GM12878 (cell line): ENCODE data around the gene SEPSECS. TPM values are rescaled to one million over a fixed set of nuclear protein-coding genes. Genes with fewer than 3 reads are reported as not detected.

Experiments
- ATAC-seq: fragments of 200-7000 bp; cut with Tn5 transposase; 3 replicates; pipeline ENCODE4 v1.9.1; 2020; ENCODE audit warnings: mild to moderate bottlenecking, moderate library complexity
- BruUV-seq: library from RNA; stranded (reverse); fragments of 400-500 nt; replicated peaks from 2 replicates; lab custom pipeline; 2021; lab: Mats Ljungman, UMichigan
- CTCF ChIA-PET: fragments of 300-600 bp; sonication (Branson Sonifier 250); formaldehyde crosslinking; extraction: SDS; loops from one replicate; lab custom pipeline; 2021; ENCODE audit warnings: inconsistent platforms; lab: Yijun Ruan, JAX
- POLR2A ChIA-PET: fragments of 350-600 bp; formaldehyde crosslinking; extraction: SDS; loops from one replicate; lab custom pipeline; 2021; ENCODE audit warnings: inconsistent platforms; lab: Charles Lee
- RAD21 ChIA-PET: fragments of 300-600 bp; sonication (Branson Sonifier 250); formaldehyde crosslinking; loops from one replicate; lab custom pipeline; 2023; ENCODE audit warnings: antibody characterized with exemption; ENCODE audit not compliant: unreplicated experiment; lab: Charles Lee
- SMC1A ChIA-PET: fragments of 300-600 bp; sonication (Branson Sonifier 250); formaldehyde crosslinking; loops from one replicate; lab custom pipeline; 2023; ENCODE audit not compliant: unreplicated experiment, uncharacterized antibody; lab: Charles Lee
- DNase-seq: peaks from one replicate; pipeline ENCODE4 v3.0.0-alpha.2; 2011; ENCODE audit warnings: low read depth, low spot score
- FAIRE-seq: peaks from 3 replicates; lab custom pipeline; 2011; peaks lifted over from hg19 to GRCh38; lab: Jason Lieb, UNC
- H2AFZ ChIP-seq: 2 replicates; pipeline ENCODE4 v1.6.0; 2011; ENCODE audit warnings: low read depth, low read length, control low read depth; ENCODE audit not compliant: control insufficient read depth
- H3K27ac ChIP-seq: 2 replicates; pipeline ENCODE4 v1.5.1; 2011; ENCODE audit warnings: control low read depth; ENCODE audit not compliant: control insufficient read depth, insufficient read depth
- H3K27me3 ChIP-seq, 2 experiments: replicated peaks in 1 of 2; 2 replicates each; pipeline versions ENCODE4 v1.6.0 to v1.6.1; 2011; ENCODE audit warnings: low read length in 1 of 2; ENCODE audit not compliant: control insufficient read depth in 2 of 2, insufficient read depth in 2 of 2
- H3K36me3 ChIP-seq, 2 experiments: 2 replicates each; pipeline ENCODE4 v1.5.1; 2011; ENCODE audit warnings: low read length in 1 of 2; ENCODE audit not compliant: control insufficient read depth in 2 of 2, insufficient read depth in 2 of 2
- H3K4me1 ChIP-seq: 2 replicates; pipeline ENCODE4 v1.6.1; 2011; ENCODE audit warnings: mild to moderate bottlenecking, low read length, moderate library complexity, mixed read lengths; ENCODE audit not compliant: control insufficient read depth, insufficient read depth
- H3K4me2 ChIP-seq: 2 replicates; pipeline ENCODE4 v1.6.0; 2011; ENCODE audit warnings: control low read depth; ENCODE audit not compliant: control insufficient read depth, insufficient read depth
- H3K4me3 ChIP-seq: fragments of 200-600 bp; sonication (generic); 2 replicates; pipeline ENCODE4 v1.5.1; 2016
- H3K79me2 ChIP-seq: 2 replicates; pipeline ENCODE4 v1.6.0; 2011; ENCODE audit warnings: low read length; ENCODE audit not compliant: control insufficient read depth, insufficient read depth
- H3K9ac ChIP-seq: 2 replicates; pipeline ENCODE4 v1.8.0; 2011; ENCODE audit warnings: low read length, control low read depth, mixed read lengths; ENCODE audit not compliant: control insufficient read depth, insufficient read depth
- H3K9me3 ChIP-seq: replicated peaks from 3 replicates; pipeline ENCODE4 v1.5.1; 2011; ENCODE audit warnings: mild to moderate bottlenecking, low read length; ENCODE audit not compliant: control insufficient read depth, insufficient read depth
- H4K20me1 ChIP-seq: 2 replicates; pipeline ENCODE4 v1.6.0; 2011; ENCODE audit not compliant: control insufficient read depth, insufficient read depth
- ATF7 ChIP-seq: fragments of 450-650 bp; IDR thresholded peaks from 2 replicates; pipeline ENCODE4 v1.6.1; 2016; ENCODE audit warnings: low read depth, mild to moderate bottlenecking
- BCL3 ChIP-seq: IDR thresholded peaks from 2 replicates; pipeline ENCODE4 v1.6.1; 2011; ENCODE audit warnings: borderline replicate concordance, low read depth, mild to moderate bottlenecking, moderate library complexity, low read length; ENCODE audit not compliant: insufficient read depth, poor library complexity, severe bottlenecking
- EGR1 ChIP-seq, 2 experiments: IDR thresholded peaks; 1 replicate in 1 of 2; 2 replicates in 1 of 2; pipeline ENCODE4 v1.6.1; 2011 to 2012; ENCODE audit warnings: low read depth in 2 of 2, low read length in 2 of 2, borderline replicate concordance in 1 of 2, mild to moderate bottlenecking in 1 of 2, moderate library complexity in 1 of 2
- ELK1 ChIP-seq: IDR thresholded peaks from 2 replicates; pipeline ENCODE4 v1.6.1; 2012; ENCODE audit warnings: low read depth, low read length, improper control_type of control experiment
- NRF1 ChIP-seq: conservative IDR thresholded peaks from 2 replicates; pipeline ENCODE4 v1.6.1; 2011; ENCODE audit warnings: mild to moderate bottlenecking, low read depth, low read length, improper control_type of control experiment
- RAD51 ChIP-seq: fragments of 450-650 bp; IDR thresholded peaks from 2 replicates; pipeline ENCODE4 v1.6.1; 2016; ENCODE audit warnings: moderate library complexity, mild to moderate bottlenecking, inconsistent platforms
- RELB ChIP-seq: fragments of 450-650 bp; IDR thresholded peaks from 2 replicates; pipeline ENCODE4 v1.6.1; 2017; ENCODE audit warnings: low read depth, mild to moderate bottlenecking, moderate library complexity
- SKIL ChIP-seq: fragments of 450-650 bp; IDR thresholded peaks from 2 replicates; pipeline ENCODE4 v1.6.1; 2017; ENCODE audit warnings: mild to moderate bottlenecking, low read depth, inconsistent platforms; ENCODE audit not compliant: poor library complexity, severe bottlenecking
- TAF1 ChIP-seq: IDR thresholded peaks from 2 replicates; pipeline ENCODE4 v1.6.1; 2011; ENCODE audit warnings: mild to moderate bottlenecking, low read depth, low read length, borderline replicate concordance
- TARDBP ChIP-seq: IDR thresholded peaks from 2 replicates; pipeline ENCODE4 v1.6.1; 2016; ENCODE audit warnings: borderline replicate concordance
- WRNIP1 ChIP-seq: IDR thresholded peaks from 2 replicates; pipeline ENCODE4 v1.6.1; 2011; ENCODE audit warnings: low read depth, low read length, improper control_type of control experiment, borderline replicate concordance
- WGBS: methylation state at CpG from one replicate; pipeline ENCODE4 v1.1.6; 2016; ENCODE audit warnings: low lambda C conversion rate; ENCODE audit not compliant: insufficient replicate concordance, insufficient coverage; ENCODE audit errors: missing lambda C conversion rate; 5-methylcytosine and 5-hydroxymethylcytosine counted together
- in situ Hi-C: fragments of 300-500 bp; cut with MboI; formaldehyde crosslinking; loops from 9 replicates; pipeline ENCODE4 v1.14.3; 2018; ENCODE audit warnings: mixed read lengths
- intact Hi-C: fragments of 100-400 bp; cut with micrococcal nuclease; formaldehyde crosslinking; loops from one replicate; pipeline ENCODE4 v1.14.2; 2022; ENCODE audit not compliant: unreplicated experiment
- polyA plus RNA-seq, 11 experiments: library from polyadenylated mRNA; depleted of rRNA in 4 of 11; unstranded in 6 of 11; stranded (reverse) in 5 of 11; fragments of >200 nt; fragmentation: Nextera tagmentation in 4 of 11; fragmentation: Illumina TruSeq in 1 of 11; extraction: Ambion mirVana in 4 of 11; extraction: Trizol in 1 of 11; gene quantifications; 1 replicate in 1 of 11; 2 replicates in 10 of 11; pipeline versions ENCODE4 v1.2.1 to v1.2.3, GENCODE V29; 2011 to 2016; ENCODE audit warnings: inconsistent platforms in 2 of 11, missing spikeins in 2 of 11, low read depth in 1 of 11
- total RNA-seq, 4 experiments: library from RNA; depleted of rRNA in 3 of 4; stranded (reverse); fragments of >200 nt in 3 of 4; fragmentation: Illumina TruSeq in 1 of 4; extraction: Trizol in 1 of 4; gene quantifications; 2 replicates each; pipeline versions ENCODE4 v1.2.1 to v1.2.3, GENCODE V29; 2013 to 2021

The SEPSECS gene
- total and polyA plus RNA-seq, 10 of the 15 experiments (the other 5 are each of a cell fraction or from before 2014, with no cell fraction given) = 2.8 to 15.8 (median 7.2) TPM

GRCh38 chr4:25162566-25162965, 2.3 kb upstream of the SEPSECS start:
- no peak for TF ChIP-seq WRNIP1
- no peak for TF ChIP-seq EGR1 (IDR thresholded peaks at IDR 0.05; ENCODE audit: borderline replicate concordance in 1 of 2, low read depth in 2 of 2, low read length in 2 of 2)
- no peak for TF ChIP-seq TAF1
- no peak for TF ChIP-seq ELK1
- TF ChIP-seq BCL3 = no peak
- no peak for TF ChIP-seq RELB
- no peak for TF ChIP-seq TARDBP
- TF ChIP-seq ATF7 = no peak
- TF ChIP-seq NRF1 = no peak
- TF ChIP-seq RAD51 = no peak
- no peak for TF ChIP-seq SKIL
- no peak overlapping the region for H3K9ac ChIP-seq
- peak overlapping the region; percentile 30; the same call in 1 of the 2 replicates for H3K4me2 ChIP-seq
- intact Hi-C loops = loop anchor here (5.0 kb wide), 1 partner anchor 215 kb away; the partner anchor contains the start of gene ANAPC4
- ChIA-PET POLR2A (interaction anchor here (0.5 to 4.4 kb wide), 4 partner anchors 18 to 409 kb away, joined by 3 to 49 read pairs (median 5); partner anchors contain the start of gene PI4K2B), SMC1A (interaction anchor here (1.0 to 3.5 kb wide), 9 partner anchors 10 to 204 kb away, joined by 3 to 11 read pairs (median 6); no protein-coding TSS in a partner anchor), RAD21 (interaction anchor here (1.1 to 1.2 kb wide), 2 partner anchors 70 to 150 kb away, joined by 3 read pairs; partner anchors contain the start of gene ZCCHC4), CTCF (interaction anchor here (0.9 to 2.6 kb wide), 8 partner anchors 11 to 205 kb away, joined by 3 to 16 read pairs (median 8); partner anchors contain the start of genes PI4K2B and ZCCHC4)
- in situ Hi-C loops = no loop called here
- FAIRE-seq = no peak
- H3K36me3 ChIP-seq = no peaks in the 10 kb centered on the region
- no peaks in the 10 kb centered on the region for H3K27me3 ChIP-seq
- peaks cover 18% of the 10 kb centered on the region for H3K79me2 ChIP-seq
- no peak for DNase-seq
- no TSS peak for BruUV-seq
- peaks cover 4% of the 10 kb centered on the region for H3K4me1 ChIP-seq
- no peaks in the 10 kb centered on the region for H4K20me1 ChIP-seq
- WGBS = 46% methylated on average over 1 of the region's 1 CpG
- no peaks in the 10 kb centered on the region for H3K9me3 ChIP-seq
- no peak overlapping the region for H3K27ac ChIP-seq
- no peak overlapping the region for H3K4me3 ChIP-seq
- no peak for ATAC-seq
- no peak overlapping the region for H2AFZ ChIP-seq
